ENCODE measurements around the gene TCERG1. TPM values are rescaled to one million over a fixed set of nuclear protein-coding genes. Genes with fewer than 3 reads are reported as not detected.
"Not testable (repeated sequence)": the region's sequence is repeated elsewhere in the genome, so short reads cannot be mapped to it uniquely, and the experiment has no call there.

The TCERG1 gene
- total RNA-seq, 1 donor from 2014 or later, result 155 TPM

DNA sequence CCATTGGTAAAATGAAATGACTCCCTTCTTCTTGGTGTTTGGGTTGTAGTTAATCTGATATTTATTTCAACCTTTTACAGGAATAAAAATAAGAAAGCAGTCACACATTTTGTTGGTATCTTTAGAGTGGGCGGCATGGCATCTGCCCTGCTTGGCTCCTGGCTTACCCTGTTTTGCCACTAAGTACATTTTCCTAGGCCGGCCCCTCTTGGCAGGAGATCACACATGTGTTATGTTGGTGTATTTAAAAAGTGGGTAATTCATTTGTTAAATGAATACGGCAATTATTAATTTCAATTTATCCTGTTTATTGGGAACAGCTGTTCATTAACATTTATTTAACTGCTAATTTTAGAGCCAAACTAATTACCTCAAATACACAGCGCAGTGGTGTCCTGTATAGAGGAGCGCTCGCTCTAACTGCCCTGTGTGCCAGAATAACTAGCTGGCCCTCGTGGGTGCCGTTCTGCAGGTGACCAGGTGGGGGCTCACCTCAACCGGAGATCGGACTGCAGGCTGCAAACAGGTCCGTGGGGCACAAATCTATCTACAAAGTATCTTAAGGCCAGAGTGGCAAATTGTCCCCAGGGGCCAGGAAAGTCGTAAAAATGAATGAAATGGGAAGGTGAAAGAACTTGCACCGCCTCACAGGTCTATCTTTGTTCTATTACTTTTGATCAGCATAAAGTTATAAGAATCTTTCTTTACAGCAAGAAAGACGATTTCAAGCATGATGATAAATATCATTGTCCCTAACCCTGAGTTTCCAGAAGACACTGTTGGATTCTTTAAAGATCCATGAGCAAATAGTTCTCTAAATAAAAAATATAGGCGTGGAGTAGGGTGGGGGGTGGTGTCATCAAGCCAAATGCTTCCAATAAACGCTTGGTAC is 95.1 kb downstream of the TCERG1 start:
- no peak overlapping the region for H3K27ac Mint-ChIP-seq
- H3K4me1 Mint-ChIP-seq, result no peaks in the 10 kb centered on the region
- DNase-seq, result peak; percentile 88
- intact Hi-C loops (cut with micrococcal nuclease), result loop anchor here (1.0 kb wide), 1 partner anchor 9 kb away; no protein-coding TSS in a partner anchor
- peaks cover 11% of the 10 kb centered on the region for H3K27me3 Mint-ChIP-seq
- no peaks in the 10 kb centered on the region for H3K36me3 Mint-ChIP-seq (ENCODE audit: low read depth)
- H3K9me3 Mint-ChIP-seq, result no peaks in the 10 kb centered on the region
- no peak overlapping the region for H3K4me3 Mint-ChIP-seq

DNA sequence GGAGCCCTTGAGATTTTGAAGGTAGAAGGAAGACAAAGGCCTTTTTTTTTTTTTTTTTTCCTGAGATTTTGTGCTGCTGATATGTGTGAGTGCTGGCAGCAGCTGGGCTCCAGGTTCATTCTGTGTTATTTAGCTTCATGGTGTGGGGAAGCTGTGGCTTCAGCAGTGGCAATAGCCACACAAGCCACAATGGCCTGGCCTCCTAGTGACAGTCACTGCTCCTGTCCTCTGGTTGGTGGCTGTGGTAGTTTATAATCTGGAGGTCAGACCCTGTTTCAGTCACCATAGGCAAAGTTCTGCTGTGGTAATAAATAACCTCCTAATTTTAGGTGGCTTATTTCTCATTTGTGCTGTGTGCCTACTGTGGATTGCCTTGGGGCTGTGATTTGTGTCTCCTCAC is 97.1 kb downstream of the TCERG1 start:
- no peak for DNase-seq
- intact Hi-C loops (cut with micrococcal nuclease), result no loop called here
- H3K36me3 Mint-ChIP-seq (ENCODE audit: low read depth), result no peaks in the 10 kb centered on the region
- H3K27me3 Mint-ChIP-seq, result peaks cover 11% of the 10 kb centered on the region
- no peaks in the 10 kb centered on the region for H3K4me1 Mint-ChIP-seq
- no peaks in the 10 kb centered on the region for H3K9me3 Mint-ChIP-seq
- H3K27ac Mint-ChIP-seq, result no peak overlapping the region
- H3K4me3 Mint-ChIP-seq, result no peak overlapping the region

DNA sequence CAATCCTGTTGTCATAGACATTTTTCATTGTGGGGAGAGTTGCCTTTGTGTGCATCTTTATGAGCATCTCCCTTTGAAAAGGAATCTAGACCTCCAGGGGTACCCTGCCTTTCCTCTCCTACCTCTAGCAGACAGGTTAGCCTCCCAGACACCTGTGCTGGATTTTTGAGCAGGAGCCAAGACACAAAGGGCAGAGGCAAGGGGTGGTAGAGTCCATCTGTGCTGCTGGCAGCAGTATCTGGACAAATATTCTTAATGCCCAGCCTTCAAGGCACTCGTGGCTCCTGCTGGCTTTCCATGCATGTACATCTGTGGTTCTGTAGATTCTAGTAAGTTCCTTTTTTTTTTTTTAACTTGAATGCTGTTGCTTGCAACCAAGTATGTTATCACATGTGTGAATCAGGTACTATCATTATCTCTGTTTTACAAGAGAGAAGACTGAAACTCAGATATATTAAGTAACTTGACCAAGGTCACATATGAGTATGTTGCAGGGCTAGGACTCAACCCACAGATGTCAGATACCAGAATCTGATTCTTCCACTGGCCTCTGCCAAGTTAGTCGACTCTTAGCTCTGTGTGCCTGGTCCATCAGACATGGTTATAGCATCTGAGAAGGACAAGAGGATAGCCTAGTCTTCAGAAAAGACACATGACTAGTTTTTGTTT is 101.8 kb downstream of the TCERG1 start:
- no peaks in the 10 kb centered on the region for H3K36me3 Mint-ChIP-seq (ENCODE audit: low read depth)
- H3K4me1 Mint-ChIP-seq, result no peaks in the 10 kb centered on the region
- H3K27me3 Mint-ChIP-seq, result peaks cover 16% of the 10 kb centered on the region
- intact Hi-C loops (cut with micrococcal nuclease), result no loop called here
- H3K9me3 Mint-ChIP-seq, result no peaks in the 10 kb centered on the region
- H3K27ac Mint-ChIP-seq, result no peak overlapping the region
- DNase-seq, result no peak
- no peak overlapping the region for H3K4me3 Mint-ChIP-seq

DNA sequence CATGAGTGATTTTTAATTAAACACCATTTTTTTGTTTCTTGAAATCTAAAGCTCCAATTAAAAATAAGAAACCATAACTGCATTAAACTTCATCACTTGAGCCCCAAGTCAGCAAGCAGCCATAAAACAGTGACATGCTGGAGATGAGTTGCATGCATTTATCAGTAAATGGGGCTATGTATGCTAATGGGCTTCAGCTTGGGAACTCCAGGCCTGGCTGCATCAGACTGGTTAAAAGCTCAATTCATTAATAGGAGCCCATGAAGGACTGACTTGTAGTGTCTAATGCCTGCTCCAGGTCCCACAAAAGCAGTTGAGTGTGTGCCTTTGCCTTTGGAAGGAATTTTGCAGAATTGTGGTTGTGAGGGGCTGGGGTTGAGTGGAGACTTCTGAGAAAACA is 102.5 kb downstream of the TCERG1 start:
- Mint-ChIP-seq H3K27ac (no peak overlapping the region), H3K9me3 (no peaks in the 10 kb centered on the region), H3K4me1 (no peaks in the 10 kb centered on the region), H3K4me3 (no peak overlapping the region), H3K27me3 (peaks cover 18% of the 10 kb centered on the region), H3K36me3 (ENCODE audit: low read depth) (no peaks in the 10 kb centered on the region)
- intact Hi-C loops (cut with micrococcal nuclease), result no loop called here
- no peak for DNase-seq

DNA sequence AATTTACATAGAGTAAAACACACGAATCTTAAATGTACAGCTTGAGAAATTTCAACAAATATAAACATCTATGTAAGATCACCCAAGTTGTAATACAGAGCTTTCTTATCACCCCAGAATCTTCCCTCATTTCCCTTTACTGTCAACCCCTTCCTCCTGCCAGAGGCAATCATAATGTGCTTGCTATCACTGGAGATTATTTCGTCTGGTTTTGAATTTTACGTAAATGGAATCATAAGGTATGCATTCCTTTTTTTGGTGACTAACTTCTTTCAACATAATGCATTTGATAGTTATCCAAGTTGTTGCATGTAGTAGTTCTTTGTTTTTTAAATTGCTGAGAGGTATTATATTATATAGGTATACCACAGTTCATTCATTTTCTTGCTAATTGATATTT is 106.3 kb downstream of the TCERG1 start:
- DNase-seq, result no peak
- Mint-ChIP-seq H3K36me3 (ENCODE audit: low read depth) (no peaks in the 10 kb centered on the region), H3K4me3 (no peak overlapping the region), H3K4me1 (no peaks in the 10 kb centered on the region), H3K27me3 (peaks cover 14% of the 10 kb centered on the region), H3K27ac (no peak overlapping the region), H3K9me3 (no peaks in the 10 kb centered on the region)
- intact Hi-C loops (cut with micrococcal nuclease), result no loop called here

DNA sequence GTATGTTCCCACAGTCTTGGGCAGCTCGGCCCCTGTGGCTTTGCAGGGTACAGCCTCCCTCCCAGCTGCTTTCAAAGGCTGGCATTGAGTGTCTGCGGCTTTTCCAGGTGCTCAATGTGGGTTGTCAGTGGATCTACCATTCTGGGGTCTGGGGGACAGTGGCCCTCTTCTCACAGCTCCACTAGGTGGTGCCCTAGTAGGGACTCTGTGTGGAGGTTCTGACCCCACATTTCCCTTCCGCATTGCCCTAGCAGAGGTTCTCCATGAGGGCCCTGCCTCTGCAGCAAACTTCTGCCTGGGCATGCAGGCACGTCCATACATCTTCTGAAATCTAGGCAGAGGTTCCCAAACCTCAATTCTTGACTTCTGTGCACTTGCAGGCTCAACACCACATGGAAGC is 109.8 kb downstream of the TCERG1 start:
- H3K9me3 Mint-ChIP-seq; H3K4me1 Mint-ChIP-seq; intact Hi-C loops (cut with micrococcal nuclease); H3K36me3 Mint-ChIP-seq (ENCODE audit: low read depth); DNase-seq; H3K4me3 Mint-ChIP-seq; H3K27ac Mint-ChIP-seq: not testable (repeated sequence)
- H3K27me3 Mint-ChIP-seq, result peaks cover 16% of the 10 kb centered on the region

DNA sequence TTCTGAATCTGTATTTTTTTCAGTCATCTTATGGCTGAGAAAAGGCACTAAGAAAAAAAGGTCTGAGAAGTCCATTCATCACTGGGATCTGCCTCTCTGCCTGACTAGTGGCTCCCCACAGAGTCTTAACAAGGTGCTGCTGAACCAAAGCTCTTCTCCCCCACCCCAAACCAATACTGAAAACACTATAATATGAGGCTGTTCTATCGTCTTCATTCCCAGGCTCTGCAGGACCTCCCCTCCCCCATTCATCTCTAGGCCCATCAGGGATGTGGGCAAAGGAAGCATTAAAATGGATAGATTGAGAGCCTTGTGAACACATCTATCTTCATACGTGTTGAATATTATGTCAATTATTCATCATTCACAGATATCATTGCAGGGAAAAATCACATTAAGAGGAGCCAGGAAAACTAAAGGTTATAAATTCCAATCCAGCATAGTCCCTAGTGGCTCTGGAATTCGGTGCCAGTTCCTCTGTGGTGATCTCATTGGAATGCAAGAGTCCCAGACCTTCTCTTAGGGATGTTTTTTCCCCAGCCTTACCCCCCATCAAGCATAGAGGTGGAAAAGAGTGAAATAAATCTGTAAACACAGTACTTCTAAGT is 113.2 kb downstream of the TCERG1 start:
- Mint-ChIP-seq H3K36me3 (ENCODE audit: low read depth) (no peaks in the 10 kb centered on the region), H3K27ac (no peak overlapping the region), H3K9me3 (no peaks in the 10 kb centered on the region), H3K4me1 (no peaks in the 10 kb centered on the region), H3K4me3 (no peak overlapping the region), H3K27me3 (peaks cover 3% of the 10 kb centered on the region)
- intact Hi-C loops (cut with micrococcal nuclease), result no loop called here
- DNase-seq, result no peak

Other genes starting within 250 kb of the TCERG1 start
- gene RBM27, start 243.7 kb upstream of the TCERG1 start, total RNA-seq, result 28.9 and 33.2 TPM in 2 replicates
- gene POU4F3, start 108.5 kb upstream of the TCERG1 start, total RNA-seq, result 0.14 TPM in 2 replicates
- gene GPR151, start 68.9 kb downstream of the TCERG1 start, total RNA-seq, result not detected in 2 replicates